K562 (cell line): Measurements from ENCODE around the gene APC2. TPM values are rescaled to one million over a fixed set of nuclear protein-coding genes. Genes with fewer than 3 reads are reported as not detected.

ENCODE experiments used
- EHMT2 ChIP-seq: fragments of 450-650 bp; IDR thresholded peaks from 2 replicates; pipeline ENCODE4 v1.6.1; 2018; ENCODE audit warnings: antibody characterized with exemption
- MTA3 ChIP-seq: fragments of 450-650 bp; formaldehyde crosslinking; IDR thresholded peaks from 2 replicates; pipeline ENCODE4 v1.6.1; 2017; ENCODE audit warnings: mild to moderate bottlenecking, borderline replicate concordance
- NFIX ChIP-seq: fragments of 250-450 bp; sonication (Bioruptor Pico); IDR thresholded peaks from 2 replicates; pipeline ENCODE4 v1.4.0; 2020; ENCODE audit warnings: low read depth, mild to moderate bottlenecking, moderate library complexity
- NUFIP1 ChIP-seq: fragments of 450-650 bp; IDR thresholded peaks from 2 replicates; pipeline ENCODE4 v1.6.1; 2018; ENCODE audit not compliant: partially characterized antibody
- YY1 ChIP-seq, 3 experiments: IDR thresholded peaks; 2 replicates each; pipeline ENCODE4 v1.6.1; 2011; ENCODE audit warnings: low read length in 2 of 3, mild to moderate bottlenecking in 2 of 3, moderate library complexity in 2 of 3, borderline replicate concordance in 1 of 3, control low read depth in 1 of 3, low read depth in 1 of 3; ENCODE audit not compliant: insufficient read depth in 3 of 3, insufficient replicate concordance in 2 of 3, control insufficient read depth in 1 of 3, insufficient read length in 1 of 3; ENCODE audit errors: extremely low read depth in 1 of 3
- ZFPM2 ChIP-seq: fragments of 250-450 bp; sonication (Bioruptor Pico); IDR thresholded peaks from 2 replicates; pipeline ENCODE4 v1.5.1; 2022; ENCODE audit warnings: mild to moderate bottlenecking
- ZNF239 ChIP-seq: fragments of 250-450 bp; sonication (Bioruptor Pico); IDR thresholded peaks from 2 replicates; pipeline ENCODE4 v1.4.0; 2020; ENCODE audit warnings: mild to moderate bottlenecking
- ZNF316 ChIP-seq: fragments of 450-650 bp; IDR thresholded peaks from 2 replicates; pipeline ENCODE4 v1.6.1; 2016
- ZNF449 ChIP-seq: fragments of 250-450 bp; sonication (Bioruptor Pico); IDR thresholded peaks from 2 replicates; pipeline ENCODE4 v1.8.0; 2022; ENCODE audit warnings: moderate library complexity, mild to moderate bottlenecking, inconsistent platforms
- ZNF780A ChIP-seq: fragments of 250-450 bp; sonication (Bioruptor Pico); IDR thresholded peaks from 2 replicates; pipeline ENCODE4 v1.5.0; 2021; ENCODE audit warnings: mild to moderate bottlenecking
- polyA plus RNA-seq, 8 experiments: library from polyadenylated mRNA; depleted of rRNA in 4 of 8; stranded (reverse) in 5 of 8; unstranded in 3 of 8; fragments of >200 nt; fragmentation: Nextera tagmentation in 2 of 8; fragmentation: Illumina TruSeq in 1 of 8; extraction: Ambion mirVana in 2 of 8; extraction: Trizol in 1 of 8; gene quantifications; 2 replicates each; pipeline versions ENCODE4 v1.2.1 to v1.2.3, GENCODE V29; 2011 to 2014; ENCODE audit warnings: inconsistent platforms in 1 of 8, missing spikeins in 1 of 8
- total RNA-seq, 7 experiments: library from RNA; depleted of rRNA in 6 of 7; stranded (reverse); fragments of >200 nt in 6 of 7; fragmentation: Illumina TruSeq in 2 of 7; extraction: Trizol in 2 of 7; gene quantifications; 2 replicates each; pipeline versions ENCODE4 v1.2.1 to v1.2.3, GENCODE V29; 2011 to 2021; ENCODE audit warnings: low replicate concordance in 1 of 7
- TF ChIP-seq, protein P1 (sequence below): fragments of 200-600 bp; sonication (generic); IDR thresholded peaks from one replicate; pipeline ENCODE4 v1.6.1; 2012; ENCODE audit warnings: mild to moderate bottlenecking, low read depth, low read length, inconsistent platforms
- TF ChIP-seq, protein P2 (sequence below): fragments of 250-450 bp; sonication (Bioruptor Pico); IDR thresholded peaks from 2 replicates; pipeline ENCODE4 v1.9.0; 2021; ENCODE audit warnings: mild to moderate bottlenecking, inconsistent platforms

The APC2 gene
- total and polyA plus RNA-seq, 9 of the 15 experiments (the other 6 are each of a cell fraction or from before 2014, with no cell fraction given): 0.01 to 0.40 (median 0.05) TPM; not detected in 3

GRCh38 chr19:1478934-1479707 lies 29.2 kb downstream of the APC2 start, which contains the start of gene C19orf25 (continued):
- TF ChIP-seq, protein P1, sequence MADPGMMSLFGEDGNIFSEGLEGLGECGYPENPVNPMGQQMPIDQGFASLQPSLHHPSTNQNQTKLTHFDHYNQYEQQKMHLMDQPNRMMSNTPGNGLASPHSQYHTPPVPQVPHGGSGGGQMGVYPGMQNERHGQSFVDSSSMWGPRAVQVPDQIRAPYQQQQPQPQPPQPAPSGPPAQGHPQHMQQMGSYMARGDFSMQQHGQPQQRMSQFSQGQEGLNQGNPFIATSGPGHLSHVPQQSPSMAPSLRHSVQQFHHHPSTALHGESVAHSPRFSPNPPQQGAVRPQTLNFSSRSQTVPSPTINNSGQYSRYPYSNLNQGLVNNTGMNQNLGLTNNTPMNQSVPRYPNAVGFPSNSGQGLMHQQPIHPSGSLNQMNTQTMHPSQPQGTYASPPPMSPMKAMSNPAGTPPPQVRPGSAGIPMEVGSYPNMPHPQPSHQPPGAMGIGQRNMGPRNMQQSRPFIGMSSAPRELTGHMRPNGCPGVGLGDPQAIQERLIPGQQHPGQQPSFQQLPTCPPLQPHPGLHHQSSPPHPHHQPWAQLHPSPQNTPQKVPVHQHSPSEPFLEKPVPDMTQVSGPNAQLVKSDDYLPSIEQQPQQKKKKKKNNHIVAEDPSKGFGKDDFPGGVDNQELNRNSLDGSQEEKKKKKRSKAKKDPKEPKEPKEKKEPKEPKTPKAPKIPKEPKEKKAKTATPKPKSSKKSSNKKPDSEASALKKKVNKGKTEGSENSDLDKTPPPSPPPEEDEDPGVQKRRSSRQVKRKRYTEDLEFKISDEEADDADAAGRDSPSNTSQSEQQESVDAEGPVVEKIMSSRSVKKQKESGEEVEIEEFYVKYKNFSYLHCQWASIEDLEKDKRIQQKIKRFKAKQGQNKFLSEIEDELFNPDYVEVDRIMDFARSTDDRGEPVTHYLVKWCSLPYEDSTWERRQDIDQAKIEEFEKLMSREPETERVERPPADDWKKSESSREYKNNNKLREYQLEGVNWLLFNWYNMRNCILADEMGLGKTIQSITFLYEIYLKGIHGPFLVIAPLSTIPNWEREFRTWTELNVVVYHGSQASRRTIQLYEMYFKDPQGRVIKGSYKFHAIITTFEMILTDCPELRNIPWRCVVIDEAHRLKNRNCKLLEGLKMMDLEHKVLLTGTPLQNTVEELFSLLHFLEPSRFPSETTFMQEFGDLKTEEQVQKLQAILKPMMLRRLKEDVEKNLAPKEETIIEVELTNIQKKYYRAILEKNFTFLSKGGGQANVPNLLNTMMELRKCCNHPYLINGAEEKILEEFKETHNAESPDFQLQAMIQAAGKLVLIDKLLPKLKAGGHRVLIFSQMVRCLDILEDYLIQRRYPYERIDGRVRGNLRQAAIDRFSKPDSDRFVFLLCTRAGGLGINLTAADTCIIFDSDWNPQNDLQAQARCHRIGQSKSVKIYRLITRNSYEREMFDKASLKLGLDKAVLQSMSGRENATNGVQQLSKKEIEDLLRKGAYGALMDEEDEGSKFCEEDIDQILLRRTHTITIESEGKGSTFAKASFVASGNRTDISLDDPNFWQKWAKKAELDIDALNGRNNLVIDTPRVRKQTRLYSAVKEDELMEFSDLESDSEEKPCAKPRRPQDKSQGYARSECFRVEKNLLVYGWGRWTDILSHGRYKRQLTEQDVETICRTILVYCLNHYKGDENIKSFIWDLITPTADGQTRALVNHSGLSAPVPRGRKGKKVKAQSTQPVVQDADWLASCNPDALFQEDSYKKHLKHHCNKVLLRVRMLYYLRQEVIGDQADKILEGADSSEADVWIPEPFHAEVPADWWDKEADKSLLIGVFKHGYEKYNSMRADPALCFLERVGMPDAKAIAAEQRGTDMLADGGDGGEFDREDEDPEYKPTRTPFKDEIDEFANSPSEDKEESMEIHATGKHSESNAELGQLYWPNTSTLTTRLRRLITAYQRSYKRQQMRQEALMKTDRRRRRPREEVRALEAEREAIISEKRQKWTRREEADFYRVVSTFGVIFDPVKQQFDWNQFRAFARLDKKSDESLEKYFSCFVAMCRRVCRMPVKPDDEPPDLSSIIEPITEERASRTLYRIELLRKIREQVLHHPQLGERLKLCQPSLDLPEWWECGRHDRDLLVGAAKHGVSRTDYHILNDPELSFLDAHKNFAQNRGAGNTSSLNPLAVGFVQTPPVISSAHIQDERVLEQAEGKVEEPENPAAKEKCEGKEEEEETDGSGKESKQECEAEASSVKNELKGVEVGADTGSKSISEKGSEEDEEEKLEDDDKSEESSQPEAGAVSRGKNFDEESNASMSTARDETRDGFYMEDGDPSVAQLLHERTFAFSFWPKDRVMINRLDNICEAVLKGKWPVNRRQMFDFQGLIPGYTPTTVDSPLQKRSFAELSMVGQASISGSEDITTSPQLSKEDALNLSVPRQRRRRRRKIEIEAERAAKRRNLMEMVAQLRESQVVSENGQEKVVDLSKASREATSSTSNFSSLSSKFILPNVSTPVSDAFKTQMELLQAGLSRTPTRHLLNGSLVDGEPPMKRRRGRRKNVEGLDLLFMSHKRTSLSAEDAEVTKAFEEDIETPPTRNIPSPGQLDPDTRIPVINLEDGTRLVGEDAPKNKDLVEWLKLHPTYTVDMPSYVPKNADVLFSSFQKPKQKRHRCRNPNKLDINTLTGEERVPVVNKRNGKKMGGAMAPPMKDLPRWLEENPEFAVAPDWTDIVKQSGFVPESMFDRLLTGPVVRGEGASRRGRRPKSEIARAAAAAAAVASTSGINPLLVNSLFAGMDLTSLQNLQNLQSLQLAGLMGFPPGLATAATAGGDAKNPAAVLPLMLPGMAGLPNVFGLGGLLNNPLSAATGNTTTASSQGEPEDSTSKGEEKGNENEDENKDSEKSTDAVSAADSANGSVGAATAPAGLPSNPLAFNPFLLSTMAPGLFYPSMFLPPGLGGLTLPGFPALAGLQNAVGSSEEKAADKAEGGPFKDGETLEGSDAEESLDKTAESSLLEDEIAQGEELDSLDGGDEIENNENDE: no peak
- TF ChIP-seq ZNF316 (no peak), ZNF239 (CRISPR knock-in tag) (no peak), ZNF780A (CRISPR knock-in tag) (no peak), NUFIP1 (no peak), ZNF449 (CRISPR knock-in tag) (no peak), NFIX (CRISPR knock-in tag) (no peak), ZFPM2 (no peak), MTA3 (peak; percentile 92), YY1 (IDR thresholded peaks at IDR 0.05; ENCODE audit: borderline replicate concordance in 1 of 3, control insufficient read depth in 1 of 3, extremely low read depth in 1 of 3, insufficient read depth in 3 of 3, insufficient read length in 1 of 3, insufficient replicate concordance in 2 of 3, low read depth in 1 of 3, low read length in 2 of 3) (peak in 1 of 3 experiments; percentile 52), EHMT2 (no peak)
- TF ChIP-seq, protein P2, sequence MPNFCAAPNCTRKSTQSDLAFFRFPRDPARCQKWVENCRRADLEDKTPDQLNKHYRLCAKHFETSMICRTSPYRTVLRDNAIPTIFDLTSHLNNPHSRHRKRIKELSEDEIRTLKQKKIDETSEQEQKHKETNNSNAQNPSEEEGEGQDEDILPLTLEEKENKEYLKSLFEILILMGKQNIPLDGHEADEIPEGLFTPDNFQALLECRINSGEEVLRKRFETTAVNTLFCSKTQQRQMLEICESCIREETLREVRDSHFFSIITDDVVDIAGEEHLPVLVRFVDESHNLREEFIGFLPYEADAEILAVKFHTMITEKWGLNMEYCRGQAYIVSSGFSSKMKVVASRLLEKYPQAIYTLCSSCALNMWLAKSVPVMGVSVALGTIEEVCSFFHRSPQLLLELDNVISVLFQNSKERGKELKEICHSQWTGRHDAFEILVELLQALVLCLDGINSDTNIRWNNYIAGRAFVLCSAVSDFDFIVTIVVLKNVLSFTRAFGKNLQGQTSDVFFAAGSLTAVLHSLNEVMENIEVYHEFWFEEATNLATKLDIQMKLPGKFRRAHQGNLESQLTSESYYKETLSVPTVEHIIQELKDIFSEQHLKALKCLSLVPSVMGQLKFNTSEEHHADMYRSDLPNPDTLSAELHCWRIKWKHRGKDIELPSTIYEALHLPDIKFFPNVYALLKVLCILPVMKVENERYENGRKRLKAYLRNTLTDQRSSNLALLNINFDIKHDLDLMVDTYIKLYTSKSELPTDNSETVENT (CRISPR knock-in tag): no peak
